IgD-negative memory B cell (primary cell): Measurements from ENCODE around the gene VWF. TPM values are rescaled to one million over a fixed set of nuclear protein-coding genes. Genes with fewer than 3 reads are reported as not detected.
"Not testable (repeated sequence)": the region's sequence is repeated elsewhere in the genome, so short reads cannot be mapped to it uniquely, and the experiment has no call there.

Experiments
- H3K27ac Mint-ChIP-seq, 3 donors: one replicate each; pipeline ENCODE4 v1.8.0; 2020 to 2022; ENCODE audit warnings: mild to moderate bottlenecking in 3 of 3, mixed read lengths in 3 of 3, moderate library complexity in 1 of 3
- H3K27me3 Mint-ChIP-seq: one replicate; pipeline ENCODE4 v1.8.0; 2021; ENCODE audit warnings: mixed read lengths
- H3K36me3 Mint-ChIP-seq: one replicate; pipeline ENCODE4 v1.8.0; 2020; ENCODE audit warnings: mild to moderate bottlenecking, mixed read lengths
- H3K4me1 Mint-ChIP-seq, 3 donors: one replicate each; pipeline ENCODE4 v1.8.0; 2020 to 2022; ENCODE audit warnings: mixed read lengths in 3 of 3, mild to moderate bottlenecking in 1 of 3
- H3K4me3 Mint-ChIP-seq, 4 donors: one replicate each; pipeline ENCODE4 v1.8.0; 2020 to 2022; ENCODE audit warnings: mild to moderate bottlenecking in 4 of 4, mixed read lengths in 4 of 4, moderate library complexity in 3 of 4
- H3K9me3 Mint-ChIP-seq, 3 donors: one replicate each; pipeline ENCODE4 v1.8.0; 2020 to 2021; ENCODE audit warnings: mixed read lengths in 3 of 3, mild to moderate bottlenecking in 1 of 3
- polyA plus RNA-seq: library from polyadenylated mRNA; unstranded; fragments of 300-500 nt; fragmentation: Illumina TruSeq; gene quantifications from one replicate; pipeline ENCODE4 v1.2.3, GENCODE V29; 2021

VWF gene
- polyA plus RNA-seq, 1 donor from 2014 or later, result 0.11 TPM

DNA sequence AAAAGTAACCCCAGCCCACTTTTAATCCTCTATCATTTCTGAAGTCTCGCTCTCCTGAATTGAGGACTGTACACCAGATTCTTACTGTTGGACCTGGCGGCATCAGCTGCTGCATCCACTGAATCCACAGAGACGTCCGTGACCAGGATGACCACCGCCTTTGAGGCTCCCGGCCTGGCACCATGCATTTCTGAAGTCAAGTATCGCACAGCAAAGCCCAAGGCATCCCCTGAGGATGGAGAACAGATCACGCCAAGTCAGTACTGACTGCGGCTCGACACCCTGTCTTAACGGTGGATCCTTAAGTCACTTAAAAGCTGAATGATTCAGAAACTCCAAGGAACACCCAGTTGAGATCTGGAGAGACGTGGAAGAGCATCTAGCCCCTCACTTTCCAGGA is 108.5 kb downstream of the VWF start:
- H3K36me3 Mint-ChIP-seq, H3K4me1 Mint-ChIP-seq, H3K9me3 Mint-ChIP-seq, H3K27ac Mint-ChIP-seq, H3K4me3 Mint-ChIP-seq: not testable (repeated sequence)
- H3K27me3 Mint-ChIP-seq, result peaks cover 15% of the 10 kb centered on the region

DNA sequence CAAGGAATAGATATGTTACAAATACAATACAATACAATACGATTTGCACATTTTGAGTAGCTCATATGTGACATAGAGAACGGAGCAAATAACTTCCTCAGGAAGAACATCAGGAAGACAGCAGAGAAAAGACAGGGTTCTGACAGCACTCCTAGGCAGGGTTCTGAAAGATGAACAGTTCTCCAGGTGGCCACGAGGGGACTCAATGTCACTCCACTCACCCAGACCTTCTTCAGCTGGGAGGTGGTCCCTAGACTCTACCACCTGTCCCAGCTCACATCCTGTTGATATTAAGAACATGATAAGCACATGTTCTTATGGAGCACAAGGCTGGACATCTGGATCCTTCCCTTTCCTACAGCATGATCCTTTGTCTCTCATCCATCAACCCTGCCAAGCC is 109.2 kb downstream of the VWF start:
- not testable (repeated sequence) for H3K36me3 Mint-ChIP-seq, H3K4me3 Mint-ChIP-seq, H3K9me3 Mint-ChIP-seq

DNA sequence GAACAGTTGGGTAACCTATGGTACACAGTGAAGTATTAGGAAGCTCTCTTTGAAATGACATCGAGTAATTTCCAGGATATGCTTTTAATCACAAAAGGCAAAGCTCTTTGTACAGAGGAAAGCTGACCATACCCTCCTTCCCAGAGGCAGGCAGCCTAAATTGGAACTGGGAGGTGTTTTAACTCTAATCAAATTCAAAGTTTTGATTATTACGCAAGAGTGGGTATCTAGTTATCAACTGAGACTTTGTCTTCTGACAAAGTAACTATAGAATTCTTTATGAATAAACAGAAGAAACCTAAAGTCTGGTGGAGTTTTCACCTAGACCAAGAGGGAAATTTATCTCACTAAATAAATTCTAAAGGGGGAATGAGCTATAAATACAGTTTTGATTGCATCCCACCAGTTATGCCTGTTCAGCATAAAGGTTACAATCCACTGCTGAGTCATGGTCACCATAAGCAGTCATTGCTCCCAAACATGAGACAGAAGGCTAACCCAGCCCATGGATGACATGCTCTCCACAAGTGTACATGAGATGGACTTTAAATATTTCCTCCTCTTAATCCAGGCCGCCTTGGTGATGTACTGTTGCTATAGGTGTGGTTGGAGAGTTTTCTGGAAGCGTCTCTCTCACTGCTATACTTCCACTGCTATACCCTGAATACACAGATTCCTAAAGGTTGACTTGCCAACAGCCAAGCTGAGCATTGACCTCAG is 113.7 kb downstream of the VWF start:
- H3K4me1 Mint-ChIP-seq, H3K36me3 Mint-ChIP-seq, H3K27ac Mint-ChIP-seq, H3K27me3 Mint-ChIP-seq, H3K9me3 Mint-ChIP-seq, H3K4me3 Mint-ChIP-seq: not testable (repeated sequence)

More for the DNA sequence above, 109.2 kb downstream of the VWF start:
- H3K4me1 Mint-ChIP-seq, H3K27ac Mint-ChIP-seq: not testable (repeated sequence)
- H3K27me3 Mint-ChIP-seq, result peaks cover 14% of the 10 kb centered on the region

DNA sequence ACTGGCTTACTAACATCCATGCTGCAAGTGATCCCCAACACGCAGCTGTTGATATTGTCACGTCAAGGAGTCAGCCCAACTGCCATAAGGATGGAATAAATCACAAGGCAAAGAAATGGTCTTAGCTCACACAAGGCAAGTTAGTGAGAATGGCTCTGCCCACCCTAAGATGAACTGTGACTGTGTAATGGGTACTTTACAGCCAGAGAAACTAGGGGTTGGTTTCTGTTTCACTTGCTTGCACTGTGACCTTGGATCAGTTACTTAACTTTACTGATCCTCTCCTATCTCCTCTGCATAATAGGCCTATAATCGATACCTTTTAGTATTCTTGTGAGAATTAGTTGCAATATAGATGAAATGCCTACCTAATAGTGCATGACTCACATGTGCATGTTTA is 127.2 kb downstream of the VWF start:
- no peaks in the 10 kb centered on the region for H3K4me1 Mint-ChIP-seq
- no peak overlapping the region for H3K4me3 Mint-ChIP-seq
- no peaks in the 10 kb centered on the region for H3K36me3 Mint-ChIP-seq
- H3K27me3 Mint-ChIP-seq, result peaks cover 21% of the 10 kb centered on the region
- H3K9me3 Mint-ChIP-seq, result no peaks in the 10 kb centered on the region
- H3K27ac Mint-ChIP-seq, result no peak overlapping the region

DNA sequence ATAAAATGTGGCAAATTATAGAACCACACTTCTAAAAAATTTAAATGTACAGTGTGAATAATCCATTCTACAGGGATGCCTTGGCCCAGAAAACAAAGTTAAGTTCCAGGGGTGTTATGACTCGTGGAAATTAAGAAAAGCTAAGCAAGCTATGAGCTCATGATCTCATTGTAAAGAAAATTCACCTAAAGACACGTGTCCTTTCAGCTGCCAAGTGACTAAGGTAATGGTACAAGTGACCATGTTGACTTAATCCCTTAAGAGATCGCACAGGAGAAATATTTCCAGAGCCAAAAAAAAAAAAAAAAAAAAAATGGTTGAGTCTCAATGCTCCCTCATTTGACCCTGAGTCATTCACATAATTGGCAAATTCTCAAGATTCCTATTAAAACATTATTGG is 128.0 kb downstream of the VWF start:
- Mint-ChIP-seq H3K4me3 (no peak overlapping the region), H3K9me3 (no peaks in the 10 kb centered on the region), H3K27ac (no peak overlapping the region), H3K4me1 (no peaks in the 10 kb centered on the region), H3K36me3 (no peaks in the 10 kb centered on the region), H3K27me3 (peaks cover 21% of the 10 kb centered on the region)

DNA sequence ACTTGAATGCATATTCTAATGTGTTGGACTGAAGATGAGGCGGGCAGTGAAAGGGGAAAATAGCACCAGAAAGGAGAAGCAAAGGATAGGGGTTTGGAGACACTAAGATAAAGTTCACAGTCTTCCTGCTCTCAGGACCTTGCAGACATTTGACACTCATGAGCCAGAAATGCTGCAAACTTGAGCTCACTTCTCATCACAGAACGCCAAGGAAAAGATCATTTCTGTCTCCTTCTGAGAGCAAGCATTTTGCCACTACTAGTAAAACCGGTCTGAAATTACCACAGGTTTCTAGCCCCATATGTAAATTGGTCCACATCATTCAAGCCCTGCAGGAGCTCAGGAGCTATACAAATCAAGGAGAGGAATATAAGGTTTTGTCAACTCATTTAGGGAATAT is 134.8 kb downstream of the VWF start:
- Mint-ChIP-seq H3K27ac (no peak overlapping the region), H3K36me3 (no peaks in the 10 kb centered on the region), H3K9me3 (no peaks in the 10 kb centered on the region), H3K4me3 (no peak overlapping the region), H3K4me1 (peaks cover 2 to 4% (median 2%) of the 10 kb centered on the region in 3 donors), H3K27me3 (peaks cover 8% of the 10 kb centered on the region)

DNA sequence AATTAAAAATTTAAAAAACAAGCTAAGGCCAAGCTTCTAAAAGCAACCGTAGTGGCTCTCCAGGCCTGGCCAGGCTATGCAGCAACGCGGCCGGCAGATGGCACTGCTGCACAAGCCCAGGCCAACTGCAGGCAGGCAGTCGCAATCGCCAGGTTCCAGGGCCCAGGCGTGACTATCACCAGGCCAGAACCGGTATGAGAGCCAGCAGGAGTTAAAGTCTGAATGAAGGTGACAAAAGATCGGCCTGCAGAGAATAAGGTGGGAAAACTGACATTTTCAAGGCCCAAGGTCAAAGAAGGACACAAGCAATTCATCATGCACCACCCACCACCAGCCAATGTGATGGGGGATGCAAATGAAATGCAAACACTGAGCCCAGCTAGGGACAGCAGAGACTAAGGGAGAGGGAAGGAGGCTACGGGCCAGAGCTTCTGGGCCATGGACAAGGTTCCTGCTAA is 135.8 kb downstream of the VWF start:
- H3K9me3 Mint-ChIP-seq, result no peaks in the 10 kb centered on the region
- H3K27me3 Mint-ChIP-seq, result peaks cover 4% of the 10 kb centered on the region
- H3K36me3 Mint-ChIP-seq, result no peaks in the 10 kb centered on the region
- H3K27ac Mint-ChIP-seq, result no peak overlapping the region
- H3K4me1 Mint-ChIP-seq, result peaks cover 2 to 4% (median 2%) of the 10 kb centered on the region in 3 donors
- peak overlapping the region in 1 of 4 donors; percentile 61 for H3K4me3 Mint-ChIP-seq

DNA sequence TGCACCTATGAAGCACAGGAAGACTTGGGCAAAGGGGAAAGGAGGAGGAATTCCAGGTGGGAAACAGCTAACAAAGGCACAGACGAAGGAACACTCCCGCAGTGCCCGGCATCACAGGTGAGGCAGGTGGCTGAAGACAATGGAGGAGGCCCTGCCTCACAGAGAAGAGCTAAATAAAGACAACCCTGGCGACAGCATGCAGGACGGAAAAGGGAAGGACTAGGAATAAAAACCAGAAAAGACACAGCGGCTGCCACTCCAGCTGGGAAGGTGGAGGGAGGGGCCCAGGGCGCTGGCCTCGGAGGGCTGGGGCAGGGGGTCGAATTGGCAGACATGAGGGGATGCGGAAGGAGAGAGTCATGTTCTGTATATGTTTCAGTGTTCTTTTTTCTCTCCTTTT is 136.4 kb downstream of the VWF start:
- no peak overlapping the region for H3K27ac Mint-ChIP-seq
- no peaks in the 10 kb centered on the region for H3K36me3 Mint-ChIP-seq
- H3K27me3 Mint-ChIP-seq, result peaks cover 3% of the 10 kb centered on the region
- no peak overlapping the region for H3K4me3 Mint-ChIP-seq
- peaks cover 2 to 4% (median 2%) of the 10 kb centered on the region in 3 donors for H3K4me1 Mint-ChIP-seq
- H3K9me3 Mint-ChIP-seq, result no peaks in the 10 kb centered on the region

DNA sequence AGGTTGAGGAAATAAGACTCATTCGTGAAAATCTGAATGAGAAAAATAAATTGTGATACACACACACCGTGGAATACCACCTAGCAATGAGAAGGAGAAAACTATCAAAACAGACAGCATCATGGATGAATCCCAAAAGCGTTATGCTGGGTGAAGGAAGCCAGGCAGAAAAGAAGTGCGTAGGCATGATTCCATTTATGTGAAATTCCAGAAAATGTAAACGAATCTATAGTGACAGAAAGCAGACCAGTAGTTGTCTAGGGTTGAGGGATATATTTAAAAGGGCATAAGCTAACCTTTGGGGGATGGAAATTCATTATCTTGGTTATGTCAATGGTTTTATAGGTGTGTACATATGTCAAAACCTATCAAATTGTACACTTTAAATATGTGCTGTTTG is 136.9 kb downstream of the VWF start:
- H3K36me3 Mint-ChIP-seq, result no peaks in the 10 kb centered on the region
- peaks cover 2 to 4% (median 2%) of the 10 kb centered on the region in 3 donors for H3K4me1 Mint-ChIP-seq
- H3K9me3 Mint-ChIP-seq, result no peaks in the 10 kb centered on the region
- H3K27ac Mint-ChIP-seq, result no peak overlapping the region
- H3K4me3 Mint-ChIP-seq, result no peak overlapping the region
- peaks cover 5% of the 10 kb centered on the region for H3K27me3 Mint-ChIP-seq

DNA sequence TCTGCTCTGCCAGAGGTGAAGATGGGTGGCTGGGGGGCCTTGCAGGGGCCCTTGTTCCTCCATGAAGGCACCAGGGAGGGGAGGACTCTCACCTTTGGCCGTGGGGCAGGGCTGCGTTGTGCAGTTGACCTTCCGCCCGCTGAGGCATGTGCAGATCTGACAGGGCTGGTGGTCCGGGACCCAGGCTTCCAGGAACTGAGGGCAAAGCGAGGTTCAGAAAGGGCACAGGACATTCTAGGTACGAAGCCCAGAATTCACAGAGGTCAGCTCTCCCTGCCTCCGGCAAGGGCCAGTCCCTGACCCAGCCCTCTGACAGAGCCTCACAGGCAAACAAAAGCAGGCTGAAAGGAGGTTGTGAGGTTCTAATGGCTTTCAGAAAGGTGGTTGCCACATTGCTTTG is 139.0 kb downstream of the VWF start:
- peaks cover 2 to 4% (median 2%) of the 10 kb centered on the region in 3 donors for H3K4me1 Mint-ChIP-seq

DNA sequence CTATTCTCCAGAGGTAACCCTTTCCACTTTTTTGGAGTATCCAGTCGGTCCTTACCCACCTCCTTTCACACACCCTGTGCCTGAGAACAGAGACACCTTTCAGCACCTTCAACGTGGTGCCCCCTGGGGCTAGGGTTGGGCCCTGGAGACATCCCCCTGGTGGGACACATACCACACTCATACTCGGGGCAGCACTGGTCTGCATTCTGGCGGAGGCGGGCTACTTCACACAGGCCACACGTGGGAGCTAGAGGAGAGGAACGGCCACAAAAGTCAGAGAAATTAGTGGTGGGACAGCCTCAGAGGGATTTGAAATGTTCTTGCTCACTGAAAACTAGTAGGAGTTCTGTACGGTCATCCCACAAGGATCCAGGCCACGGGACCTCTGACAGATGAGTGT is 139.6 kb downstream of the VWF start:
- H3K27ac Mint-ChIP-seq, result no peak overlapping the region
- H3K9me3 Mint-ChIP-seq, result no peaks in the 10 kb centered on the region

More for the DNA sequence above, 139.0 kb downstream of the VWF start:
- no peaks in the 10 kb centered on the region for H3K9me3 Mint-ChIP-seq
- H3K27me3 Mint-ChIP-seq, result peaks cover 7% of the 10 kb centered on the region
- no peak overlapping the region for H3K27ac Mint-ChIP-seq
- H3K4me3 Mint-ChIP-seq, result no peak overlapping the region
- H3K36me3 Mint-ChIP-seq, result no peaks in the 10 kb centered on the region

DNA sequence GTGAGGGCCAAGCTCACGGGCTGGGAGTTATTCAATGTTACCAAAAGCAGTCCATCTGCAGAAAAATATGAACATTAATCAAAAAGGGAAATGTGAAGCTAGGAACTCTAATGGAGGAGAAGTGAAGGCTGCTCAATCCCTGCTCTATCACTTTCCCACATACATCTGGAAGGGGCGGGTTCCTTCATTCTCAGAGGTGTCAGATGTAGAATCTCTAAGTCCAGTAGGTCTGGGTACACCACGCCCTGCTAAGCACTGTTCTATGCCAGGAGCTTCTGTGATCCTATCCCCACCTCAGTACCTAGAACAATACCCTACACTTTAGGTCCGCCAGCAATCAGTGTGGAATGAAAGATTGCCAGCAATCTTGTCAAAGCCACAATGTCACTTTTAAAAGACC is 142.4 kb downstream of the VWF start:
- H3K9me3 Mint-ChIP-seq, result no peaks in the 10 kb centered on the region

More for the DNA sequence above, 139.6 kb downstream of the VWF start:
- Mint-ChIP-seq H3K36me3 (no peaks in the 10 kb centered on the region), H3K27me3 (peaks cover 7% of the 10 kb centered on the region), H3K4me1 (peaks cover 2 to 4% (median 2%) of the 10 kb centered on the region in 3 donors), H3K4me3 (no peak overlapping the region)

DNA sequence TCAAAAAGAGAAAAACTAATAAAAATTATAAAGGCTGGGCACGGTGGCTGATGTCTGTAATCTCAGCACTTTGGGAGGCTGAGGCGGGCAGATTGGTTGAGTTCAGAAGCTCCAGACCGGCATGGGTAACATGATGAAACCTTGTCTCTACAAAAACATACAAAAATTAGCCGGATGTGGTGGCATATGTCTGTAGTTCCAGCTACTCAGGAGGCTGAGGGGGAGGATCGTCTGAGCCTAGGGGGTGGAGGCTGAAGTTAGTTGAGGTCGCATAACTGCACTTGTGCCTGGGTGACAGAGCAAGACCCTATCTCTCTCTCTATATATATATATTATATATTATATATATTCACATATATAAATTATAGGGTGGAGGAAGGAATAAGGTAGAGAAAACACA is 146.9 kb downstream of the VWF start:
- Mint-ChIP-seq H3K27ac (no peak overlapping the region), H3K36me3 (no peaks in the 10 kb centered on the region), H3K9me3 (no peaks in the 10 kb centered on the region), H3K4me3 (no peak overlapping the region), H3K4me1 (no peaks in the 10 kb centered on the region), H3K27me3 (peaks cover 14% of the 10 kb centered on the region)

More for the DNA sequence above, 142.4 kb downstream of the VWF start:
- peaks cover 7% of the 10 kb centered on the region for H3K27me3 Mint-ChIP-seq
- no peak overlapping the region for H3K27ac Mint-ChIP-seq
- no peaks in the 10 kb centered on the region for H3K36me3 Mint-ChIP-seq
- H3K4me1 Mint-ChIP-seq, result no peaks in the 10 kb centered on the region
- H3K4me3 Mint-ChIP-seq, result no peak overlapping the region

DNA sequence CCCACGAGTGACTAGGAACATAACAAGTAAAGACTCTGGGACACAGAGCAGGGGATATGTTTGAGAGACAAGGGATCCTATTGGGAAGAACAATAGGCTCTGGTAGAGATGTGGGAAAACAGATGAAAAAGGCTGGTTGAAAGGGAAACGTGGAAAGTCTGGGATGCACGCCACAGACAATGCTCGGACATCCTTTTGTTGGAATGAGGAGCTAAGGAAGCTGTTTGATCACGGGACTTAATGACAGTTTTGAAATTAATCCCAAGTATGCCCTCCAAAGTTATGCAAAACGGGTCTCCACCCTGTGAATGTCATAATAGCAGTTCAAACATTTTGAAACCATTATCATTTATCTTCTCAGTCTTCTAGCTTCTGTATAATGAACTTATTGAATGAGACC is 147.8 kb downstream of the VWF start:
- Mint-ChIP-seq H3K27me3 (peaks cover 14% of the 10 kb centered on the region), H3K36me3 (no peaks in the 10 kb centered on the region), H3K27ac (no peak overlapping the region), H3K9me3 (no peaks in the 10 kb centered on the region), H3K4me1 (no peaks in the 10 kb centered on the region), H3K4me3 (peak overlapping the region in 1 of 4 donors; percentile 1)

DNA sequence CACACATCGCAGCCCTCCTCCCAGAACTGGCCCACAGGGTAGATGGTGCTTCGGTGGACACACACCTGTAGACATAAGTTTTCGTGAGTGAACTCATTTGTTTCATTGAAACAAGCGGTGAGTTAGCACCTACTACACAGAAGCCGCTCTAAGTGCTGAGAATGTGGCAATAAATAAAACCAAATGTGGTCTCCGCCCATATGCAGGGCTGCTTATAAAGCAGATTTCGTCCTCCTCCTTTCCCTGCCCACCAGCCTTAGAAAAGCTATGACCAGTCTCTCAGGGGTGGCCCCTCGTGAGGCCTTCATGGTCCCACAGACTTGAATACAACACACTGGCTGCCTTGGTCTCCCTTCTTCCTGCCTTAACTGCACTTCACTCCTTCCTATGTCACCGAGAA is 148.3 kb downstream of the VWF start:
- Mint-ChIP-seq H3K27me3 (peaks cover 13% of the 10 kb centered on the region), H3K27ac (no peak overlapping the region), H3K4me1 (no peaks in the 10 kb centered on the region), H3K4me3 (peak overlapping the region in 1 of 4 donors; percentile 1), H3K36me3 (no peaks in the 10 kb centered on the region), H3K9me3 (no peaks in the 10 kb centered on the region)

DNA sequence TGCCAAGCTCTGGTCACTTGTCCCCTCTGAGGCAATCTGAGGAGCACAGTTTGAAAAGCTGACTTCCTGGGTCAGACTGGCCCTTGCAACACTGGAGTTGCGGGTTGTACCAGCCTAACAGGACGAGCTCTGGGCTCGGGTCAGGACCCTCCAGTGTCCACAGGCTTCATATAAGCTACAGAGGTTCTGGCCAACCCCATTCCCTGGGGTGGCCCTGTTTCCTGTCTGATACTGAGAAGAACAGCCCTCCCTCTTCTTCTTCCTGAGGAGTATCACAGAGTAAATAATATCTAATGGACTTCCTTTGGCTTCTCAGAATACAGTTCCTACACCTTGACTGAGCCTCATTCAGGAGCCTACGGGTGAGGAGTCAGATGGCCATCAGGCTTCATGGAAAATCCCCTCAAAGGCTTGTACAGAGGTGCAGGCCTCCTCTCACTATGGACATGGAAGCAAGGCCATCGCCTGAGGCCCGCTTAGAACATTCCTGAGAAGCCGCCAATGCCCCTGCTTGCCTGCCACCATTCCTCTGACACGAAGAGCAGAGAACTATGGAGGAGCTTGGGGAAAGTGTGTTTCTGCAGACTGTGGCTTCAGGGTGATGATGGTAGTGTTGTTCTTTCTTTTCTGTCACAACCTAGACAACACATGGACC is 150.9 kb downstream of the VWF start:
- H3K27me3 Mint-ChIP-seq, result peaks cover 24% of the 10 kb centered on the region
- H3K4me1 Mint-ChIP-seq, result no peaks in the 10 kb centered on the region
- H3K4me3 Mint-ChIP-seq, result no peak overlapping the region
- no peak overlapping the region for H3K27ac Mint-ChIP-seq
- H3K9me3 Mint-ChIP-seq, result no peaks in the 10 kb centered on the region
- no peaks in the 10 kb centered on the region for H3K36me3 Mint-ChIP-seq
